RWPE1 (cell line): Measurements from ENCODE around the gene MAP6.

ENCODE experiments used
- CTCF ChIA-PET: fragments of 350-600 bp; sonication (Branson Sonifier 250); formaldehyde crosslinking; extraction: SDS; loops from one replicate; lab custom pipeline; 2021; lab: Yijun Ruan, JAX
- POLR2A ChIA-PET: fragments of 400-600 bp; formaldehyde crosslinking; extraction: SDS; loops from one replicate; lab custom pipeline; 2020; ENCODE audit warnings: antibody characterized with exemption; ENCODE audit not compliant: low non-redundant PET; lab: Yijun Ruan, JAX
- DNase-seq: peaks from one replicate; pipeline ENCODE4 v3.0.0; 2012; ENCODE audit warnings: low spot score
- H3K27ac ChIP-seq: fragments of 450-650 bp; 2 replicates; pipeline ENCODE4 v1.5.1; 2017
- CTCF ChIP-seq: fragments of 450-650 bp; conservative IDR thresholded peaks from 2 replicates; pipeline ENCODE4 v1.5.1; 2017; ENCODE audit warnings: low read depth, mild to moderate bottlenecking

Gene MAP6

GRCh38 chr11:75606099-75606498 is 62.7 kb downstream of the MAP6 start:
- no peak for TF ChIP-seq CTCF
- DNase-seq: no peak
- H3K27ac ChIP-seq: 0 out of 2 replicates have a peak overlapping the region, but pooled peaks have one; percentile 8
- ChIA-PET CTCF (no interaction called here), POLR2A (no interaction called here)

- TF ChIP-seq CTCF: no peak
- CTCF ChIA-PET: interaction anchor here (0.5 kb wide), 1 partner anchor 294 kb away, joined by 3 read pairs; no protein-coding TSS in a partner anchor
- POLR2A ChIA-PET: interaction anchor here (0.6 kb wide), 2 partner anchors 70 to 257 kb away, joined by 3 to 7 read pairs; no protein-coding TSS in a partner anchor
- peak overlapping the region; percentile 85 for H3K27ac ChIP-seq
- peak; percentile 77 for DNase-seq
Measured at GRCh38 chr11:75603791-75604736, 64.8 kb downstream of the MAP6 start.

GRCh38 chr11:75602951-75603350 is 65.9 kb downstream of the MAP6 start:
- ChIA-PET CTCF (interaction anchor here (0.6 kb wide), 1 partner anchor 16 kb away, joined by 3 read pairs; no protein-coding TSS in a partner anchor), POLR2A (no interaction called here)
- TF ChIP-seq CTCF: no peak
- no peak for DNase-seq
- H3K27ac ChIP-seq: peak overlapping the region; percentile 85

- no peak for DNase-seq
- ChIA-PET POLR2A (no interaction called here), CTCF (no interaction called here)
- no peak overlapping the region for H3K27ac ChIP-seq
- TF ChIP-seq CTCF: no peak
Measured at GRCh38 chr11:75601494-75601893, 67.3 kb downstream of the MAP6 start.

- CTCF ChIA-PET: no interaction called here
- no peak for TF ChIP-seq CTCF
- H3K27ac ChIP-seq: no peak overlapping the region
- DNase-seq: no peak
- POLR2A ChIA-PET: no interaction called here
Measured at GRCh38 chr11:75600356-75600755, 68.5 kb downstream of the MAP6 start.

- no peak for DNase-seq
- ChIA-PET CTCF (no interaction called here), POLR2A (no interaction called here)
- H3K27ac ChIP-seq: no peak overlapping the region
- no peak for TF ChIP-seq CTCF
Measured at GRCh38 chr11:75598900-75599299, 69.9 kb downstream of the MAP6 start.
